ENCODE data around the gene CUX1. TPM values are rescaled to one million over a fixed set of nuclear protein-coding genes. Genes with fewer than 3 reads are reported as not detected.
A peak's percentile ranks its signal among the peaks of the same experiment; 100 is the strongest.

The CUX1 gene
- total RNA-seq, 1 donor from 2014 or later, result 56.5 TPM

GRCh38 chr7:101896941-101897340, 79.5 kb downstream of the CUX1 start:
- H3K4me3 Mint-ChIP-seq (ENCODE audit: unreplicated experiment), result peak overlapping the region; percentile 32
- H3K27me3 Mint-ChIP-seq (ENCODE audit: unreplicated experiment), result no peaks in the 10 kb centered on the region
- H3K36me3 Mint-ChIP-seq (ENCODE audit: unreplicated experiment), result no peaks in the 10 kb centered on the region
- DNase-seq, result no peak
- H3K27ac Mint-ChIP-seq (ENCODE audit: unreplicated experiment), result peak overlapping the region; percentile 76
- H3K4me1 Mint-ChIP-seq (ENCODE audit: low read depth, unreplicated experiment), result peaks cover 30% of the 10 kb centered on the region
- peaks cover 5% of the 10 kb centered on the region for H3K9me3 Mint-ChIP-seq (ENCODE audit: unreplicated experiment)
- TF ChIP-seq, protein P1, sequence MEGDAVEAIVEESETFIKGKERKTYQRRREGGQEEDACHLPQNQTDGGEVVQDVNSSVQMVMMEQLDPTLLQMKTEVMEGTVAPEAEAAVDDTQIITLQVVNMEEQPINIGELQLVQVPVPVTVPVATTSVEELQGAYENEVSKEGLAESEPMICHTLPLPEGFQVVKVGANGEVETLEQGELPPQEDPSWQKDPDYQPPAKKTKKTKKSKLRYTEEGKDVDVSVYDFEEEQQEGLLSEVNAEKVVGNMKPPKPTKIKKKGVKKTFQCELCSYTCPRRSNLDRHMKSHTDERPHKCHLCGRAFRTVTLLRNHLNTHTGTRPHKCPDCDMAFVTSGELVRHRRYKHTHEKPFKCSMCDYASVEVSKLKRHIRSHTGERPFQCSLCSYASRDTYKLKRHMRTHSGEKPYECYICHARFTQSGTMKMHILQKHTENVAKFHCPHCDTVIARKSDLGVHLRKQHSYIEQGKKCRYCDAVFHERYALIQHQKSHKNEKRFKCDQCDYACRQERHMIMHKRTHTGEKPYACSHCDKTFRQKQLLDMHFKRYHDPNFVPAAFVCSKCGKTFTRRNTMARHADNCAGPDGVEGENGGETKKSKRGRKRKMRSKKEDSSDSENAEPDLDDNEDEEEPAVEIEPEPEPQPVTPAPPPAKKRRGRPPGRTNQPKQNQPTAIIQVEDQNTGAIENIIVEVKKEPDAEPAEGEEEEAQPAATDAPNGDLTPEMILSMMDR (IDR thresholded peaks at IDR 0.05; ENCODE audit: partially characterized antibody, unreplicated experiment), result no peak

DNA sequence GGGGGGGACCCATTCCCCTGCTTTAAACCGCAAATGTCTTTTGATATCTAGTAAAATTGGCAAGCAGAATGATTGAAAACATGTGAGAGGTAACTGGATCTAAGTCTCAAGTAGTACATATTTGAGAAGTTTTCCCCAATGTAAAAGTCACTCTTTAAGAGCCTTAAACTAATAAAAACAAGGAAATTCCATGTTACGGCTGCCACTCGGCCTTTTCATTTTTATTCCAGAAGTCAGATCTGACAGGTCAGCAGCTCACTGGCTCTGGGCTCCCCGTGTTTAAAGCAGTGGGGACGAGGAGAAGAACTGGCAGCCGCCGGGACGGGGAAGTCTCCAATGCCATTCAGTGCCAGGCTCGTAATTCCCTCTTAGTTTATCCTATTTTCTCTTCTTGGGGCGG, 80.7 kb downstream of the CUX1 start:
- H3K27me3 Mint-ChIP-seq (ENCODE audit: unreplicated experiment), result no peaks in the 10 kb centered on the region
- no peak overlapping the region for H3K27ac Mint-ChIP-seq (ENCODE audit: unreplicated experiment)
- H3K4me3 Mint-ChIP-seq (ENCODE audit: unreplicated experiment), result no peak overlapping the region
- peaks cover 30% of the 10 kb centered on the region for H3K4me1 Mint-ChIP-seq (ENCODE audit: low read depth, unreplicated experiment)
- no peak for DNase-seq
- H3K36me3 Mint-ChIP-seq (ENCODE audit: unreplicated experiment), result no peaks in the 10 kb centered on the region
- TF ChIP-seq, protein P1 (IDR thresholded peaks at IDR 0.05; ENCODE audit: partially characterized antibody, unreplicated experiment), result no peak
- H3K9me3 Mint-ChIP-seq (ENCODE audit: unreplicated experiment), result peaks cover 5% of the 10 kb centered on the region

DNA sequence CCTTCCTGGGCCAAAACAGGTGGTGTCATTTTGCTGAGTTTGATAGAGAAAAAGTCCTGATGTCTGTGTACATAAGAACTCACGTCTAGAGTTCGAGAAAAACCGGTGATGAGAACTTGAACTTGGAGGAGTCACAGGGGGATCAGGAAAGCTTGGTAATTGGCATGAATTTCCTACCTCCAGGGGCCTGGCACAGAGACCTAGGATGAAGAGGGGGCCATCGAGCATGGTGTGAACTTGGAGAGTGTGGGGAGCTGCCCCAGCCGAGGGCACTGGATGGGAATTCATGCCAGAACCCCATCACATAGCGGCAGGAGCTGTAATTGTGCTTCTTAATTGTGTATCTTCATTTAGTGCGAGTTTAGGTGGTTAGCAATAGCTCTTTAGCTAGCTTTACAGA, 82.2 kb downstream of the CUX1 start:
- H3K9me3 Mint-ChIP-seq (ENCODE audit: unreplicated experiment), result peaks cover 5% of the 10 kb centered on the region
- TF ChIP-seq, protein P1 (IDR thresholded peaks at IDR 0.05; ENCODE audit: partially characterized antibody, unreplicated experiment), result no peak
- H3K36me3 Mint-ChIP-seq (ENCODE audit: unreplicated experiment), result no peaks in the 10 kb centered on the region
- peaks cover 32% of the 10 kb centered on the region for H3K4me1 Mint-ChIP-seq (ENCODE audit: low read depth, unreplicated experiment)
- H3K27me3 Mint-ChIP-seq (ENCODE audit: unreplicated experiment), result no peaks in the 10 kb centered on the region
- DNase-seq, result no peak
- peak overlapping the region; percentile 8 for H3K4me3 Mint-ChIP-seq (ENCODE audit: unreplicated experiment)
- peak overlapping the region; percentile 31 for H3K27ac Mint-ChIP-seq (ENCODE audit: unreplicated experiment)

GRCh38 chr7:101900103-101900502, 82.7 kb downstream of the CUX1 start:
- no peaks in the 10 kb centered on the region for H3K36me3 Mint-ChIP-seq (ENCODE audit: unreplicated experiment)

More at GRCh38 chr7:101900103-101900502, 82.7 kb downstream of the CUX1 start:
- no peaks in the 10 kb centered on the region for H3K27me3 Mint-ChIP-seq (ENCODE audit: unreplicated experiment)
- peaks cover 32% of the 10 kb centered on the region for H3K4me1 Mint-ChIP-seq (ENCODE audit: low read depth, unreplicated experiment)
- H3K9me3 Mint-ChIP-seq (ENCODE audit: unreplicated experiment), result peaks cover 5% of the 10 kb centered on the region
- TF ChIP-seq, protein P1 (IDR thresholded peaks at IDR 0.05; ENCODE audit: partially characterized antibody, unreplicated experiment), result no peak
- DNase-seq, result no peak
- no peak overlapping the region for H3K27ac Mint-ChIP-seq (ENCODE audit: unreplicated experiment)
- no peak overlapping the region for H3K4me3 Mint-ChIP-seq (ENCODE audit: unreplicated experiment)
